Caco-2 (cell line): ENCODE results near the gene MAGEB1. TPM values are rescaled to one million over a fixed set of nuclear protein-coding genes. Genes with fewer than 3 reads are reported as not detected.

Experiments
- BruUV-seq: library from RNA; stranded (reverse); fragments of 400-500 nt; replicated peaks from 2 replicates; lab custom pipeline; 2021; lab: Mats Ljungman, UMichigan
- CTCF ChIA-PET: fragments of 300-600 bp; sonication (Branson Sonifier 250); formaldehyde crosslinking; loops from one replicate; lab custom pipeline; 2022; ENCODE audit warnings: antibody characterized with exemption; lab: Charles Lee
- POLR2A ChIA-PET: fragments of 300-600 bp; sonication (Branson Sonifier 250); formaldehyde crosslinking; loops from one replicate; lab custom pipeline; 2022; ENCODE audit warnings: antibody characterized with exemption; lab: Charles Lee
- DNase-seq, 2 experiments: peaks; one replicate each; pipeline versions ENCODE4 v3.0.0 to v3.0.0-alpha.2; 2020 to 2022
- H3K27me3 ChIP-seq: replicated peaks from 2 replicates; pipeline ENCODE4 v1.6.0; 2011; ENCODE audit warnings: low read length; ENCODE audit not compliant: control insufficient read depth, insufficient read depth
- H3K36me3 ChIP-seq: 2 replicates; pipeline ENCODE4 v1.5.1; 2011; ENCODE audit warnings: low read length; ENCODE audit not compliant: control insufficient read depth, insufficient read depth
- H3K4me1 ChIP-seq: fragments of 250-450 bp; sonication (Bioruptor Pico); 2 replicates; pipeline ENCODE4 v1.5.1; 2020; ENCODE audit warnings: mild to moderate bottlenecking
- H3K4me3 ChIP-seq: 2 replicates; pipeline ENCODE4 v1.5.1; 2011; ENCODE audit warnings: low read depth, mild to moderate bottlenecking, control low read depth, low read length
- H3K9me3 ChIP-seq: fragments of 250-450 bp; sonication (Bioruptor Pico); 2 replicates; pipeline ENCODE4 v1.5.1; 2020; ENCODE audit warnings: mild to moderate bottlenecking, moderate library complexity
- H3K27ac Mint-ChIP-seq: one replicate; pipeline ENCODE4 v1.8.0; 2022; ENCODE audit warnings: mixed read lengths; ENCODE audit not compliant: unreplicated experiment
- H3K27me3 Mint-ChIP-seq: one replicate; pipeline ENCODE4 v1.8.0; 2022; ENCODE audit warnings: mixed read lengths; ENCODE audit not compliant: insufficient read depth, unreplicated experiment
- H3K36me3 Mint-ChIP-seq: one replicate; pipeline ENCODE4 v1.8.0; 2022; ENCODE audit warnings: mild to moderate bottlenecking, mixed read lengths; ENCODE audit not compliant: insufficient read depth, unreplicated experiment
- H3K4me1 Mint-ChIP-seq: one replicate; pipeline ENCODE4 v1.8.0; 2022; ENCODE audit warnings: low read depth, mixed read lengths; ENCODE audit not compliant: unreplicated experiment
- H3K4me3 Mint-ChIP-seq: one replicate; pipeline ENCODE4 v1.8.0; 2022; ENCODE audit warnings: mild to moderate bottlenecking, moderate library complexity, mixed read lengths; ENCODE audit not compliant: unreplicated experiment
- H3K9me3 Mint-ChIP-seq: one replicate; pipeline ENCODE4 v1.8.0; 2022; ENCODE audit warnings: mixed read lengths; ENCODE audit not compliant: unreplicated experiment
- intact Hi-C: fragments of 100-400 bp; cut with micrococcal nuclease; formaldehyde crosslinking; loops from one replicate; pipeline ENCODE4 v1.10.0; 2022; ENCODE audit not compliant: unreplicated experiment
- total RNA-seq: library from RNA; stranded (reverse); gene quantifications from 2 replicates; pipeline ENCODE4 v1.2.3, GENCODE V29; 2022
- TF ChIP-seq, protein P1 (sequence below), 2 experiments: fragments of 200-600 bp in 1 of 2; IDR thresholded peaks; 1 replicate in 1 of 2; 2 replicates in 1 of 2; pipeline versions ENCODE4 v1.5.1 to v1.8.0; 2011 to 2022; ENCODE audit warnings: antibody characterized with exemption in 1 of 2, control low read depth in 1 of 2, inconsistent platforms in 1 of 2, low read depth in 1 of 2, low read length in 1 of 2, mild to moderate bottlenecking in 1 of 2, moderate library complexity in 1 of 2; ENCODE audit not compliant: insufficient read depth in 1 of 2, severe bottlenecking in 1 of 2, unreplicated experiment in 1 of 2

The MAGEB1 gene
- total RNA-seq, 1 experiment from 2014 or later, result not detected

DNA sequence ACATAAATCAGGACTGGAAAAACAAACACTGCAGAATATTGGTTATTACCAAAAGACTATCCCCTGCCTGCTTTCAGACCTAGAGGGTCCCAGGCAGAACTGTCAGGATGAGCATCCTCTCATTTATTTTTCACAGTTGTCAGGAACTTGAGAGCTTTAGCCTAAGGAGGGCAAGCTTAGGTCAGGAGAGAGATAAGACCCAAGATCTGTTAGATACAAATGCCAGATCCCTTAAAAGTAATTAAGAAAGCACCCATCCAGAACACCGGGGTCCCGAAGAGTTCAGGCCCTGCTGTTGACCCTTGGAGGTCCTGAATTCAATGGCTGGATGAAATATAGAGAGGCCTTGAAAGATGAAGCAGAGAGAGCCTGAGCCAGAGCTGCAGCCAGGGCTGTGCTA lies 22.4 kb upstream of the MAGEB1 start:
- no peak overlapping the region for H3K4me3 Mint-ChIP-seq
- no peaks in the 10 kb centered on the region for H3K4me1 Mint-ChIP-seq
- no peaks in the 10 kb centered on the region for H3K9me3 ChIP-seq
- no peaks in the 10 kb centered on the region for H3K36me3 ChIP-seq
- BruUV-seq, result no TSS peak
- CTCF ChIA-PET, result no interaction called here
- no peak for DNase-seq
- H3K27ac Mint-ChIP-seq, result no peak overlapping the region
- no peak overlapping the region for H3K4me3 ChIP-seq
- TF ChIP-seq, protein P1, sequence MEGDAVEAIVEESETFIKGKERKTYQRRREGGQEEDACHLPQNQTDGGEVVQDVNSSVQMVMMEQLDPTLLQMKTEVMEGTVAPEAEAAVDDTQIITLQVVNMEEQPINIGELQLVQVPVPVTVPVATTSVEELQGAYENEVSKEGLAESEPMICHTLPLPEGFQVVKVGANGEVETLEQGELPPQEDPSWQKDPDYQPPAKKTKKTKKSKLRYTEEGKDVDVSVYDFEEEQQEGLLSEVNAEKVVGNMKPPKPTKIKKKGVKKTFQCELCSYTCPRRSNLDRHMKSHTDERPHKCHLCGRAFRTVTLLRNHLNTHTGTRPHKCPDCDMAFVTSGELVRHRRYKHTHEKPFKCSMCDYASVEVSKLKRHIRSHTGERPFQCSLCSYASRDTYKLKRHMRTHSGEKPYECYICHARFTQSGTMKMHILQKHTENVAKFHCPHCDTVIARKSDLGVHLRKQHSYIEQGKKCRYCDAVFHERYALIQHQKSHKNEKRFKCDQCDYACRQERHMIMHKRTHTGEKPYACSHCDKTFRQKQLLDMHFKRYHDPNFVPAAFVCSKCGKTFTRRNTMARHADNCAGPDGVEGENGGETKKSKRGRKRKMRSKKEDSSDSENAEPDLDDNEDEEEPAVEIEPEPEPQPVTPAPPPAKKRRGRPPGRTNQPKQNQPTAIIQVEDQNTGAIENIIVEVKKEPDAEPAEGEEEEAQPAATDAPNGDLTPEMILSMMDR (IDR thresholded peaks at IDR 0.05; ENCODE audit: insufficient read depth in 1 of 2, low read depth in 1 of 2, low read length in 1 of 2, severe bottlenecking in 1 of 2, unreplicated experiment in 1 of 2), result no peak
- intact Hi-C loops, result no loop called here
- H3K36me3 Mint-ChIP-seq, result no peaks in the 10 kb centered on the region
- H3K27me3 Mint-ChIP-seq, result no peaks in the 10 kb centered on the region
- H3K4me1 ChIP-seq, result no peaks in the 10 kb centered on the region
- H3K9me3 Mint-ChIP-seq, result no peaks in the 10 kb centered on the region
- POLR2A ChIA-PET, result no interaction called here
- no peaks in the 10 kb centered on the region for H3K27me3 ChIP-seq

DNA sequence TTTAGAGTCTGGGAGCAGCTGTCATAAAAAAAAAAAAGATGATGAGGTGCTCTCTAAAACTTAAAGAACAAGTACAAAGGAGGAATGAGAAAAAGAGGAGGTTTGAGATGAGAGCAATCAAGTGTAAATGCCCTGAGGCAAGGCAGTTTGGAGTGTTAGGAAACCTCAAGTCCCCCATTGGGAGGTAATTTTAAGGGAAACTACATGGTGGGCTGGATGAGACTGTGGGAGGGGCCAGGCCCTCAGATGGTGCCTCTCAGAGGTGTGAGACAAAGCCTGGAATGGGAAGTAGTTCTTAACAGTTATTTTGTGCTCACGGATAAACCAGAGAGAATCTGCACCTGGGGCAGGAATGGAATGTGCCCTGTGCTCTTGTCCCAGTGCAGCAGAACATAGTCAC lies 18.4 kb upstream of the MAGEB1 start:
- ChIA-PET CTCF (no interaction called here), POLR2A (no interaction called here)
- Histone ChIP-seq H3K27me3 (no peaks in the 10 kb centered on the region), H3K9me3 (no peaks in the 10 kb centered on the region), H3K36me3 (no peaks in the 10 kb centered on the region), H3K4me3 (no peak overlapping the region), H3K4me1 (no peaks in the 10 kb centered on the region)
- Mint-ChIP-seq H3K4me1 (no peaks in the 10 kb centered on the region), H3K27me3 (no peaks in the 10 kb centered on the region), H3K4me3 (no peak overlapping the region), H3K27ac (no peak overlapping the region), H3K9me3 (no peaks in the 10 kb centered on the region), H3K36me3 (no peaks in the 10 kb centered on the region)
- BruUV-seq, result no TSS peak
- intact Hi-C loops, result no loop called here
- no peak for DNase-seq
- TF ChIP-seq, protein P1 (IDR thresholded peaks at IDR 0.05; ENCODE audit: insufficient read depth in 1 of 2, low read depth in 1 of 2, low read length in 1 of 2, severe bottlenecking in 1 of 2, unreplicated experiment in 1 of 2), result no peak

GRCh38 chrX:30230395-30230794 lies 16.6 kb upstream of the MAGEB1 start, which contains the start of gene MAGEB3:
TSS of gene MAGEB3 (plus strand) at chrX:30230657. CDS start at chrX:30235925, 5,268 bp downstream.
- H3K27ac Mint-ChIP-seq, result no peak within 1 kb of the TSS
- DNase-seq, result no peak
- intact Hi-C loops, result no loop called here
- H3K9me3 ChIP-seq, result no peaks in the 10 kb centered on the region
- H3K9me3 Mint-ChIP-seq, result no peaks in the 10 kb centered on the region
- H3K27me3 Mint-ChIP-seq, result no peaks in the 10 kb centered on the region
- H3K4me3 Mint-ChIP-seq, result no peak within 1 kb of the TSS
- no peak within 1 kb of the TSS for H3K4me3 ChIP-seq
- no peaks in the 10 kb centered on the region for H3K36me3 ChIP-seq
- ChIA-PET CTCF (no interaction called here), POLR2A (no interaction called here)
- H3K36me3 Mint-ChIP-seq, result no peaks in the 10 kb centered on the region
- no peaks in the 10 kb centered on the region for H3K4me1 Mint-ChIP-seq
- TF ChIP-seq, protein P1 (IDR thresholded peaks at IDR 0.05; ENCODE audit: insufficient read depth in 1 of 2, low read depth in 1 of 2, low read length in 1 of 2, severe bottlenecking in 1 of 2, unreplicated experiment in 1 of 2), result no peak
- no TSS peak for BruUV-seq
- H3K4me1 ChIP-seq, result no peaks in the 10 kb centered on the region
- H3K27me3 ChIP-seq, result no peaks in the 10 kb centered on the region
